ENCODE data around the gene NF1.
"Not testable (repeated sequence)": the region's sequence is repeated elsewhere in the genome, so short reads cannot be mapped to it uniquely, and the experiment has no call there.

The NF1 gene, protein sequence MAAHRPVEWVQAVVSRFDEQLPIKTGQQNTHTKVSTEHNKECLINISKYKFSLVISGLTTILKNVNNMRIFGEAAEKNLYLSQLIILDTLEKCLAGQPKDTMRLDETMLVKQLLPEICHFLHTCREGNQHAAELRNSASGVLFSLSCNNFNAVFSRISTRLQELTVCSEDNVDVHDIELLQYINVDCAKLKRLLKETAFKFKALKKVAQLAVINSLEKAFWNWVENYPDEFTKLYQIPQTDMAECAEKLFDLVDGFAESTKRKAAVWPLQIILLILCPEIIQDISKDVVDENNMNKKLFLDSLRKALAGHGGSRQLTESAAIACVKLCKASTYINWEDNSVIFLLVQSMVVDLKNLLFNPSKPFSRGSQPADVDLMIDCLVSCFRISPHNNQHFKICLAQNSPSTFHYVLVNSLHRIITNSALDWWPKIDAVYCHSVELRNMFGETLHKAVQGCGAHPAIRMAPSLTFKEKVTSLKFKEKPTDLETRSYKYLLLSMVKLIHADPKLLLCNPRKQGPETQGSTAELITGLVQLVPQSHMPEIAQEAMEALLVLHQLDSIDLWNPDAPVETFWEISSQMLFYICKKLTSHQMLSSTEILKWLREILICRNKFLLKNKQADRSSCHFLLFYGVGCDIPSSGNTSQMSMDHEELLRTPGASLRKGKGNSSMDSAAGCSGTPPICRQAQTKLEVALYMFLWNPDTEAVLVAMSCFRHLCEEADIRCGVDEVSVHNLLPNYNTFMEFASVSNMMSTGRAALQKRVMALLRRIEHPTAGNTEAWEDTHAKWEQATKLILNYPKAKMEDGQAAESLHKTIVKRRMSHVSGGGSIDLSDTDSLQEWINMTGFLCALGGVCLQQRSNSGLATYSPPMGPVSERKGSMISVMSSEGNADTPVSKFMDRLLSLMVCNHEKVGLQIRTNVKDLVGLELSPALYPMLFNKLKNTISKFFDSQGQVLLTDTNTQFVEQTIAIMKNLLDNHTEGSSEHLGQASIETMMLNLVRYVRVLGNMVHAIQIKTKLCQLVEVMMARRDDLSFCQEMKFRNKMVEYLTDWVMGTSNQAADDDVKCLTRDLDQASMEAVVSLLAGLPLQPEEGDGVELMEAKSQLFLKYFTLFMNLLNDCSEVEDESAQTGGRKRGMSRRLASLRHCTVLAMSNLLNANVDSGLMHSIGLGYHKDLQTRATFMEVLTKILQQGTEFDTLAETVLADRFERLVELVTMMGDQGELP (N-terminal part only)

DNA sequence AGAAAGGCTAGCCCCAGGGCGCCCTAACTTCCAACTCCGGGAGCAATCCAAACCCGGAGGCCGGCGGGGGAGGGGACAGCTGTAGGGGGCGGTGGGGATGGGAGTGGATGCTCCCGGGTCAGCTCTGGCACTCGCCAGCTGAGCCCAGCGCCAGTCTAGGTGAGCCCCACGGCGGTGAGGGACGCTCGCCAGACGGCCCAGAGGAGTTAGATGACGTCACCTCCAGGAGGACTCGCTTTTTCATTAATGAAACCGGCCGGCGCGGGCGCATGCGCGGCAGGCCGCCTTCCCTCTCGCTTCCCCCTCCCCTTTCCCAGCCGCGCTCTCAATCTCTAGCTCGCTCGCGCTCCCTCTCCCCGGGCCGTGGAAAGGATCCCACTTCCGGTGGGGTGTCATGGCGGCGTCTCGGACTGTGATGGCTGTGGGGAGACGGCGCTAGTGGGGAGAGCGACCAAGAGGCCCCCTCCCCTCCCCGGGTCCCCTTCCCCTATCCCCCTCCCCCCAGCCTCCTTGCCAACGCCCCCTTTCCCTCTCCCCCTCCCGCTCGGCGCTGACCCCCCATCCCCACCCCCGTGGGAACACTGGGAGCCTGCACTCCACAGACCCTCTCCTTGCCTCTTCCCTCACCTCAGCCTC, at the start of gene NF1:
Gene NF1, plus strand, starts transcription at position 378 of the 636 bp plus-strand sequence. CDS start 333 bp downstream, outside the sequence.
- H3K4me1 ChIP-seq (ENCODE audit: control insufficient read depth, insufficient read depth, low read length), result peaks cover 4% of the 10 kb centered on the region
- no peaks in the 10 kb centered on the region for H3K27me3 ChIP-seq (ENCODE audit: control insufficient read depth, insufficient read depth, low read length)
- peak within 1 kb of the TSS; percentile 37 for H3K9ac ChIP-seq (ENCODE audit: low read depth, low read length)
- H3K36me3 ChIP-seq (ENCODE audit: control insufficient read depth, insufficient read depth, low read length), result no peaks in the 10 kb centered on the region
- no peaks in the 10 kb centered on the region for H3K9me3 ChIP-seq (ENCODE audit: control insufficient read depth, insufficient read depth, low read length)
- peak within 1 kb of the TSS; percentile 64 for H3K4me3 ChIP-seq (ENCODE audit: low read depth, low read length)

DNA sequence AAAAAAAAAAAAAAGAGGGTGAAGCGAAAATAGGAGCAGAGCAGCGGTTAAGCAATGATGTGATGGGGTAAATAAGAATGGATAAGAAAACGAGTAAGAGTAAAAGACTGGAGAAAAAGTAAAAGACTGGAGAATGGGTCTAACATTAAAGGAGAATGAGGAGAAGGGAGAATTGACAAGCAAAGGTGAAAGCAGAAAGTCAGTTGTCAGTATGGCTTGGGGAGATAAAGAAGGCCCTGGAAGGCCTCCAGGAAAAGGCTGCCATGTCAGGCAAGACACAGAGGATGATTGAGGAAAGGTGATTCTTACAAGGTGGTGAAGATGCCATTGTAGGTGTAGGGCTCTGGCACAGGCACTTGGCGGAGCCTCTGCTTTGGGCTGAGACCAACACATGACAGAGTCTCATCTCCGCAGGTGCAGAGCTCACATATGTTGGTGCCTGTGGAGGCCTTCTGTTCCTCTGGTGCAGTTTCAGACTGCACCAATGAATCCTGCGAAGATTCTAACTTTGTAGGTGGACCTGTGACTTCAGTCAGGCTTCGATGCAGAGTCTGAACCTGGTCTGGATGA, 47.8 kb upstream of the NF1 start:
- not testable (repeated sequence) for H3K4me3 ChIP-seq (ENCODE audit: low read depth, low read length); H3K9me3 ChIP-seq (ENCODE audit: control insufficient read depth, insufficient read depth, low read length); H3K4me1 ChIP-seq (ENCODE audit: control insufficient read depth, insufficient read depth, low read length); H3K9ac ChIP-seq (ENCODE audit: low read depth, low read length); H3K27me3 ChIP-seq (ENCODE audit: control insufficient read depth, insufficient read depth, low read length); H3K36me3 ChIP-seq (ENCODE audit: control insufficient read depth, insufficient read depth, low read length)

GRCh38 chr17:31048142-31048541, 46.6 kb upstream of the NF1 start:
- Histone ChIP-seq H3K27me3 (ENCODE audit: control insufficient read depth, insufficient read depth, low read length) (no peaks in the 10 kb centered on the region), H3K9me3 (ENCODE audit: control insufficient read depth, insufficient read depth, low read length) (no peaks in the 10 kb centered on the region), H3K4me1 (ENCODE audit: control insufficient read depth, insufficient read depth, low read length) (no peaks in the 10 kb centered on the region), H3K4me3 (ENCODE audit: low read depth, low read length) (no peak overlapping the region), H3K9ac (ENCODE audit: low read depth, low read length) (no peak overlapping the region), H3K36me3 (ENCODE audit: control insufficient read depth, insufficient read depth, low read length) (no peaks in the 10 kb centered on the region)

DNA sequence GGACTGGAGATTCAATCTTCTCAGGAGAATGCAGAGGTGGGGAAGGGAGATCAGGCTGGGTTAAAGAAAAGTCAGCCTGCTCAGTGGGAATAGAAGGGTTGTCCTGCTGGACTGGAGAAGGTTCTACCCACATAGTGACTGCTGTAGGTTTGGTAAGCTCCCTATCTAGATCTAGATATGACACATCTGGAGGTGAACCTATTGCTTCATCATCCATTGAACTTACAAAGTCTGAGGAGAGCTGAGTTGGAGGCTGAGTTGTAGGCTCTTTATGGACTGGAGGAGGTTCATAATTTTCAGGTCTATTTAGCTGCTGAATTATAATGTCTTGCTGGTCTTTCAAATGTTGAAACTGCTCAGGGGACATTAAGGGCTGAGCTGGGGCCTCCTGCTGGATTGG, 46.0 kb upstream of the NF1 start:
- H3K9me3 ChIP-seq (ENCODE audit: control insufficient read depth, insufficient read depth, low read length), result no peaks in the 10 kb centered on the region
- no peaks in the 10 kb centered on the region for H3K27me3 ChIP-seq (ENCODE audit: control insufficient read depth, insufficient read depth, low read length)
- H3K9ac ChIP-seq (ENCODE audit: low read depth, low read length), result no peak overlapping the region
- no peak overlapping the region for H3K4me3 ChIP-seq (ENCODE audit: low read depth, low read length)
- H3K36me3 ChIP-seq (ENCODE audit: control insufficient read depth, insufficient read depth, low read length), result no peaks in the 10 kb centered on the region
- H3K4me1 ChIP-seq (ENCODE audit: control insufficient read depth, insufficient read depth, low read length), result no peaks in the 10 kb centered on the region

DNA sequence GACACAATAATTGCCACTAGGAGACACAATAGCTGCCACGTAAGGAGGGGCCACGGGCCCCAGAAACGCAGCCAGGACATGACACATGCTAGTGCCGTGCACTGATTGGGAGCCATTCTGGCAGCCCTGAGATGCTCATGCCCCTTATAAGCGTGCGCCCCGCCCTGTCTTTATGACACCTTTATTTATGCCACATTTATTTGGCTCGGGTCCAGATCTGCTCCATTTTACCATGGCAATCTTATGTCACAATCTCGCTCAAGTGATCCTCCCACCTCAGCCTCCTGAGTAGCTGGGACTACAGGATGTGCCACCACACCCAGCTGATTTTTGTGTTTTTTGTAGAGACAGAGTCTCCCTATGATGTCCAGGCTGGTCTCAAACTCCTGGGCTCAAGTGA, 43.8 kb upstream of the NF1 start:
- Histone ChIP-seq H3K4me1 (ENCODE audit: control insufficient read depth, insufficient read depth, low read length) (no peaks in the 10 kb centered on the region), H3K9me3 (ENCODE audit: control insufficient read depth, insufficient read depth, low read length) (no peaks in the 10 kb centered on the region), H3K27me3 (ENCODE audit: control insufficient read depth, insufficient read depth, low read length) (no peaks in the 10 kb centered on the region), H3K36me3 (ENCODE audit: control insufficient read depth, insufficient read depth, low read length) (no peaks in the 10 kb centered on the region), H3K4me3 (ENCODE audit: low read depth, low read length) (no peak overlapping the region), H3K9ac (ENCODE audit: low read depth, low read length) (no peak overlapping the region)

- no peak overlapping the region for H3K4me3 ChIP-seq (ENCODE audit: low read depth, low read length)
- no peaks in the 10 kb centered on the region for H3K9me3 ChIP-seq (ENCODE audit: control insufficient read depth, insufficient read depth, low read length)
- no peaks in the 10 kb centered on the region for H3K36me3 ChIP-seq (ENCODE audit: control insufficient read depth, insufficient read depth, low read length)
- no peaks in the 10 kb centered on the region for H3K27me3 ChIP-seq (ENCODE audit: control insufficient read depth, insufficient read depth, low read length)
- H3K9ac ChIP-seq (ENCODE audit: low read depth, low read length), result no peak overlapping the region
- H3K4me1 ChIP-seq (ENCODE audit: control insufficient read depth, insufficient read depth, low read length), result no peaks in the 10 kb centered on the region
These were observed 43.3 kb upstream of the NF1 start for GRCh38 chr17:31051506-31051905.

DNA sequence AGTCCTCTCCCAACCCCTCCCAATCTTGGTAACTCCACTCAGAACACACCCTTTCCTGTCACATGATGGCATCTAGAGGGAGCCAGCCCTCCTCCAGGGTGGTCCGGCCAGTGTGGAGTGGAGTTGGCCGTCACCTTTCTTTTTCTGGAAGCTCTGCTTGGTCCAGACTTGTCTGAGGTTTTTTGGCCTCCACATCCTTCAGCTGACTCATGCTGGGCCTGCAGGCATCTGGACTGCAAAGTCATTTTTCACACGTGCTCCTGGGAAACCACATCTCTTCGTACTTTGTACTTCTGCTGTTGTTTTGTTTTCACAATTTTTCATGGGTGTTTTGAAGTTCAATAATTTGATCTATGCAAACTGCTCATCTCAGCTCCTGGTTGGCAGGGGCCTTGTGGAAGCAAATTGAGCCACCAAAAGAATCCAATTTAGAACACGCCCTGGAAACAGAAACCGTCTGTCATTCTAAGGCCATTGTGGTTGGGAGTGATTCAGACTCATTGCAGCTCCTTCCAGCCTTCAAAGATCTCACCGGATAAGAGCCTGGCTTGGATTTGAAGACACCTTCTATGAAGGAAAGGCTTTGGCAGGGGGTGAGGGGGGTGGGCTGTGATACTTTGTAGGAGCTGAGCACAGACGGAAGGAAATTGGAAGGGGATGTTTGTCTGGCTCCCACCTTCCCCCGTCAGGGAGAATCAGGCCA, 42.4 kb upstream of the NF1 start:
- no peaks in the 10 kb centered on the region for H3K9me3 ChIP-seq (ENCODE audit: control insufficient read depth, insufficient read depth, low read length)
- H3K4me3 ChIP-seq (ENCODE audit: low read depth, low read length), result no peak overlapping the region
- no peaks in the 10 kb centered on the region for H3K27me3 ChIP-seq (ENCODE audit: control insufficient read depth, insufficient read depth, low read length)
- H3K4me1 ChIP-seq (ENCODE audit: control insufficient read depth, insufficient read depth, low read length), result no peaks in the 10 kb centered on the region
- H3K36me3 ChIP-seq (ENCODE audit: control insufficient read depth, insufficient read depth, low read length), result no peaks in the 10 kb centered on the region
- no peak overlapping the region for H3K9ac ChIP-seq (ENCODE audit: low read depth, low read length)

- H3K27me3 ChIP-seq (ENCODE audit: control insufficient read depth, insufficient read depth, low read length), result no peaks in the 10 kb centered on the region
- H3K36me3 ChIP-seq (ENCODE audit: control insufficient read depth, insufficient read depth, low read length), result no peaks in the 10 kb centered on the region
- no peaks in the 10 kb centered on the region for H3K4me1 ChIP-seq (ENCODE audit: control insufficient read depth, insufficient read depth, low read length)
- H3K9ac ChIP-seq (ENCODE audit: low read depth, low read length), result no peak overlapping the region
- H3K9me3 ChIP-seq (ENCODE audit: control insufficient read depth, insufficient read depth, low read length), result no peaks in the 10 kb centered on the region
- no peak overlapping the region for H3K4me3 ChIP-seq (ENCODE audit: low read depth, low read length)
These were observed 41.7 kb upstream of the NF1 start for GRCh38 chr17:31053071-31053470.

GRCh38 chr17:31054761-31055160, 40.0 kb upstream of the NF1 start:
- Histone ChIP-seq H3K36me3 (ENCODE audit: control insufficient read depth, insufficient read depth, low read length) (no peaks in the 10 kb centered on the region), H3K27me3 (ENCODE audit: control insufficient read depth, insufficient read depth, low read length) (no peaks in the 10 kb centered on the region), H3K4me1 (ENCODE audit: control insufficient read depth, insufficient read depth, low read length) (no peaks in the 10 kb centered on the region), H3K9ac (ENCODE audit: low read depth, low read length) (no peak overlapping the region), H3K4me3 (ENCODE audit: low read depth, low read length) (no peak overlapping the region), H3K9me3 (ENCODE audit: control insufficient read depth, insufficient read depth, low read length) (no peaks in the 10 kb centered on the region)

GRCh38 chr17:31058976-31059375, 35.8 kb upstream of the NF1 start:
- Histone ChIP-seq H3K36me3 (ENCODE audit: control insufficient read depth, insufficient read depth, low read length) (no peaks in the 10 kb centered on the region), H3K4me3 (ENCODE audit: low read depth, low read length) (no peak overlapping the region), H3K9me3 (ENCODE audit: control insufficient read depth, insufficient read depth, low read length) (no peaks in the 10 kb centered on the region), H3K27me3 (ENCODE audit: control insufficient read depth, insufficient read depth, low read length) (no peaks in the 10 kb centered on the region), H3K9ac (ENCODE audit: low read depth, low read length) (no peak overlapping the region), H3K4me1 (ENCODE audit: control insufficient read depth, insufficient read depth, low read length) (no peaks in the 10 kb centered on the region)

All from iPS-15b (cell line).